Stimulated activated CD8-positive, alpha-beta memory T cell treated with anti-CD3 and anti-CD28 coated beads, Interleukin-15, amount 100 ng/mL, for 24 hours (primary cell): ENCODE results near the gene SGSH.
"Not testable (repeated sequence)": the region's sequence is repeated elsewhere in the genome, so short reads cannot be mapped to it uniquely, and the experiment has no call there.

Experiments
- DNase-seq: peaks from one replicate; pipeline ENCODE4 v3.0.0-alpha.2; 2020; ENCODE audit warnings: low read depth

The SGSH gene

GRCh38 chr17:80210348-80211108, 9.6 kb downstream of the SGSH start:
- DNase-seq: no peak

GRCh38 chr17:80209765-80210164, 10.4 kb downstream of the SGSH start:
- DNase-seq: no peak

- no peak for DNase-seq
Observed at GRCh38 chr17:80208050-80208449, 12.1 kb downstream of the SGSH start.

- DNase-seq: no peak
Observed at GRCh38 chr17:80205811-80206210, 14.3 kb downstream of the SGSH start.

- no peak for DNase-seq
Observed at GRCh38 chr17:80204626-80205468, 15.3 kb downstream of the SGSH start.

GRCh38 chr17:80203471-80203963, 16.6 kb downstream of the SGSH start:
- no peak for DNase-seq

GRCh38 chr17:80202197-80202596, 17.9 kb downstream of the SGSH start:
- no peak for DNase-seq

- no peak for DNase-seq
Observed at GRCh38 chr17:80201446-80201845, 18.7 kb downstream of the SGSH start.

- not testable (repeated sequence) for DNase-seq
Observed at GRCh38 chr17:80199295-80199694, 20.8 kb downstream of the SGSH start.

- DNase-seq: no peak
Observed at GRCh38 chr17:80198144-80198661, 21.9 kb downstream of the SGSH start.

- DNase-seq: no peak
Observed at GRCh38 chr17:80196652-80197051, 23.5 kb downstream of the SGSH start.

- DNase-seq: peak; percentile 28
Observed at GRCh38 chr17:80195671-80196529, 24.2 kb downstream of the SGSH start.

- no peak for DNase-seq
Observed at GRCh38 chr17:80195141-80195540, 25.0 kb downstream of the SGSH start.

GRCh38 chr17:80191865-80192661, 28.1 kb downstream of the SGSH start:
- no peak for DNase-seq

GRCh38 chr17:80191192-80191591, 28.9 kb downstream of the SGSH start:
- DNase-seq: no peak

GRCh38 chr17:80190716-80191115, 29.4 kb downstream of the SGSH start:
- DNase-seq: no peak

GRCh38 chr17:80189611-80190010, 30.5 kb downstream of the SGSH start:
- DNase-seq: no peak

- no peak for DNase-seq
Observed at GRCh38 chr17:80187515-80187941, 32.6 kb downstream of the SGSH start.

- DNase-seq: no peak
Observed at GRCh38 chr17:80187090-80187489, 33.0 kb downstream of the SGSH start.

- DNase-seq: no peak
Observed at GRCh38 chr17:80185968-80186367, 34.2 kb downstream of the SGSH start.

GRCh38 chr17:80184423-80184714, 35.8 kb downstream of the SGSH start:
- no peak for DNase-seq
